Heart left ventricle (tissue), 16 donors: ENCODE results near the gene B3GNT2. TPM values are rescaled to one million over a fixed set of nuclear protein-coding genes. Genes with fewer than 3 reads are reported as not detected.
"Not testable (repeated sequence)": the region's sequence is repeated elsewhere in the genome, so short reads cannot be mapped to it uniquely, and the experiment has no call there.

Source experiments
- ATAC-seq, 4 donors: fragments of 200-7000 bp; cut with Tn5 transposase; one replicate each; pipeline ENCODE4 v1.9.1; 2020 to 2022; ENCODE audit warnings: moderate library complexity in 4 of 4, mild to moderate bottlenecking in 3 of 4, moderate number of reproducible peaks in 1 of 4
- DNase-seq, 5 donors: peaks; one replicate each; pipeline ENCODE4 v3.0.0-alpha.2; 2020
- H3K27ac ChIP-seq, 12 donors: fragments of 200-600 bp; sonication (generic) in 4 of 12; one replicate each; pipeline versions ENCODE4 v1.5.0 to v1.8.0; 2016 to 2022; ENCODE audit warnings: mild to moderate bottlenecking in 2 of 12
- H3K27me3 ChIP-seq, 9 donors: fragments of 200-600 bp; sonication (generic) in 2 of 9; one replicate each; pipeline versions ENCODE4 v1.5.1 to v1.8.0; 2016 to 2022; ENCODE audit warnings: mild to moderate bottlenecking in 3 of 9
- H3K36me3 ChIP-seq, 9 donors: fragments of 200-600 bp; sonication (generic) in 2 of 9; one replicate each; pipeline versions ENCODE4 v1.5.0 to v1.8.0; 2018 to 2022; ENCODE audit warnings: mild to moderate bottlenecking in 2 of 9
- H3K4me1 ChIP-seq, 12 donors: fragments of 200-600 bp; sonication (generic) in 4 of 12; one replicate each; pipeline versions ENCODE4 v1.5.0 to v1.8.0; 2016 to 2022; ENCODE audit warnings: mild to moderate bottlenecking in 3 of 12
- H3K4me3 ChIP-seq, 12 donors: fragments of 200-600 bp; sonication (generic) in 4 of 12; one replicate each; pipeline versions ENCODE4 v1.5.0 to v1.8.0; 2017 to 2022; ENCODE audit warnings: mild to moderate bottlenecking in 9 of 12, moderate library complexity in 4 of 12
- H3K9me3 ChIP-seq, 12 donors: fragments of 200-600 bp; sonication (generic) in 4 of 12; one replicate each; pipeline versions ENCODE4 v1.5.0 to v1.8.0; 2016 to 2022; ENCODE audit warnings: mild to moderate bottlenecking in 1 of 12
- POLR2A ChIP-seq, 2 donors: fragments of 450-650 bp; IDR thresholded peaks; one replicate each; pipeline ENCODE4 v1.6.1; 2017; ENCODE audit warnings: antibody characterized with exemption in 2 of 2, mild to moderate bottlenecking in 2 of 2, moderate library complexity in 2 of 2
- WGBS, 4 donors: extraction: QIAGEN DNeasy Blood & Tissue Kit in 2 of 4; methylation state at CpG; one replicate each; pipeline versions ENCODE4 v1.1.5 to v1.1.7; 2013 to 2018; 5-methylcytosine and 5-hydroxymethylcytosine counted together
- intact Hi-C, 10 donors: fragments of 100-400 bp; cut with DNase I; formaldehyde crosslinking; loops; one replicate each; pipeline versions ENCODE4 v1.11.1 to v1.14.2; 2022
- polyA plus RNA-seq, 2 donors: library from polyadenylated mRNA; stranded (reverse); fragments of 200-250 nt; gene quantifications; one replicate each; pipeline ENCODE4 v1.2.3, GENCODE V29; 2013
- total RNA-seq, 9 donors: library from RNA; depleted of rRNA in 2 of 9; stranded (reverse); fragments of >200 nt in 2 of 9; fragmentation: NEBNext Ultra II Directional in 3 of 9; extraction: Animal tissue kit (Norgen Biotek cat#: 25700) in 3 of 9; gene quantifications; one replicate each; pipeline versions ENCODE4 v1.1.0 to v1.2.4, GENCODE V29; 2016 to 2023
- TF ChIP-seq, protein P1 (sequence below), 12 donors: fragments of 200-600 bp; sonication (generic) in 4 of 12; IDR thresholded peaks; one replicate each; pipeline versions ENCODE4 v1.5.0 to v1.8.0; 2018 to 2022; ENCODE audit warnings: antibody characterized with exemption in 12 of 12, mild to moderate bottlenecking in 5 of 12
- donor health status: ischemic (EF 13 %, LVEDD 7.1; RV severe dilation, severe dysfunction).
- donor health status: healthy with polysubstance abuse.
- donor health status: DM: no; HTN: yes; CAD: no.
- donor health status: DM: no; HTN: no; CAD: no.
- donor health status: ischemic (EF 25% LVEDD 6.9; RV normal size, moderate dysfunction).
- donor health status: ischemic (EF 25% LVEDD 5.7; RV mildly dilated, moderate dysfunction).
- donor health status: healthy.
- donor health status: DM: yes; HTN: yes; CAD: no.
- donor health status: ischemic (EF 35%, LVEDD 5.7; RV mildly dilated, moderate dysfunction).
- donor health status: nonischemic (EF 11% LVEDD 7.7; RV severe dilation, severe dysfunction).
- donor health status: DM: yes; HTN: yes; CAD: no.
- donor health status: PGD.
- donor health status: ischemic (EF 29% LVEDD 5.4; RV normal size, mild dysfunction).
- donor health status: nonischemic (EF 23%, LVEDD 6.1; RV moderate dilation, normal function).

B3GNT2 gene
- total and polyA plus RNA-seq, 11 donors = 8.6 to 26.5 (median 18.4) TPM

DNA sequence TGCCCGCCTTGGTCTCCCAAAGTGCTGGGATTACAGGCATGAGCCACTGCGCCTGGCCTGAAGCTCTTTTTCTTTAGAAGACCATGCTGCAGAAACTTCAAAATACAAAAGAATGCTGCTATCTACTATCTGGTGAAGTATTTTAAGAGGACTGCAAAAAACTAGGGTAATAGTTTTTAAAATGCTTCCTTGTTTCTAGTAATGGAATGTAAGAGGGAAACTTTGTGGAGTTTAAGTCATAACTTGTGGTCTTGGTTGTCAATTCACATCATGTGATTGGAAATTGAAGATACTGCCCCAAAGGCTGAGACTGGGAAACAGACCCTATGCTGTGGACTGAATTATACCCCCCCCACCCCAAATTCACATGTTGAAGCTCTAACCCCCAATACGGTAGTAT is 68.3 kb downstream of the B3GNT2 start:
- TF ChIP-seq, protein P1, sequence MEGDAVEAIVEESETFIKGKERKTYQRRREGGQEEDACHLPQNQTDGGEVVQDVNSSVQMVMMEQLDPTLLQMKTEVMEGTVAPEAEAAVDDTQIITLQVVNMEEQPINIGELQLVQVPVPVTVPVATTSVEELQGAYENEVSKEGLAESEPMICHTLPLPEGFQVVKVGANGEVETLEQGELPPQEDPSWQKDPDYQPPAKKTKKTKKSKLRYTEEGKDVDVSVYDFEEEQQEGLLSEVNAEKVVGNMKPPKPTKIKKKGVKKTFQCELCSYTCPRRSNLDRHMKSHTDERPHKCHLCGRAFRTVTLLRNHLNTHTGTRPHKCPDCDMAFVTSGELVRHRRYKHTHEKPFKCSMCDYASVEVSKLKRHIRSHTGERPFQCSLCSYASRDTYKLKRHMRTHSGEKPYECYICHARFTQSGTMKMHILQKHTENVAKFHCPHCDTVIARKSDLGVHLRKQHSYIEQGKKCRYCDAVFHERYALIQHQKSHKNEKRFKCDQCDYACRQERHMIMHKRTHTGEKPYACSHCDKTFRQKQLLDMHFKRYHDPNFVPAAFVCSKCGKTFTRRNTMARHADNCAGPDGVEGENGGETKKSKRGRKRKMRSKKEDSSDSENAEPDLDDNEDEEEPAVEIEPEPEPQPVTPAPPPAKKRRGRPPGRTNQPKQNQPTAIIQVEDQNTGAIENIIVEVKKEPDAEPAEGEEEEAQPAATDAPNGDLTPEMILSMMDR (IDR thresholded peaks at IDR 0.05) = no peak
- no peak for TF ChIP-seq POLR2A (IDR thresholded peaks at IDR 0.05)
- Histone ChIP-seq H3K27me3 (no peaks in the 10 kb centered on the region), H3K9me3 (no peaks in the 10 kb centered on the region), H3K27ac (no peak overlapping the region), H3K36me3 (no peaks in the 10 kb centered on the region), H3K4me1 (peaks cover 0 to 17% (median 0%) of the 10 kb centered on the region in 12 donors), H3K4me3 (no peak overlapping the region)
- DNase-seq (no peak), ATAC-seq (no peak)
- 65 to 84% (median 78%) methylated on average over 3 of the region's 3 CpGs for WGBS, 4 donors
- intact Hi-C loops = no loop called here

DNA sequence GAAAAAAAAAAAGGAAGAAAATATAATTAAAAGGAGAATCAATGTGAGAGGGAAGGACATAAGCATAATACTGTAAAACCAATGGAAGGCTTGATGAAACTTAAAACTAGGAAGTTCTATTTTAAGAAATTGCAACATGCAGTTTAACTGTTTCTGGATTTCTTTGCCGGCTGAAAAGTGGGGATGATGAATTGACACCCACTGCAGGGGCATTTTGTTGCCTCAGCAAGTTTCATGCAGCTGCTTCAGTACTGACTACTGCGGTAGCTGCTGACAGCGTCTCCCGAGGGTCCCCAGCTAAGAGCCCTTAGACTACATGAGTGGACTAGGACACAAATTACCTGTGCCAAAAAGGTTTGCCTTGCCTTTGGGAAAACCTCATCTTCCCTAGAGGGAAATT is 69.2 kb downstream of the B3GNT2 start:
- ATAC-seq = no peak
- no peak for DNase-seq
- intact Hi-C loops = no loop called here
- peaks cover 0 to 17% (median 0%) of the 10 kb centered on the region in 12 donors for H3K4me1 ChIP-seq
- no peaks in the 10 kb centered on the region for H3K36me3 ChIP-seq
- H3K4me3 ChIP-seq = no peak overlapping the region
- no peaks in the 10 kb centered on the region for H3K9me3 ChIP-seq
- H3K27me3 ChIP-seq = no peaks in the 10 kb centered on the region
- WGBS, 4 donors = 79 to 85% (median 84%) methylated on average over 4 of the region's 4 CpGs
- peak overlapping the region in 1 of 12 donors; percentile 69 for H3K27ac ChIP-seq
- TF ChIP-seq, protein P1 (IDR thresholded peaks at IDR 0.05) = no peak
- no peak for TF ChIP-seq POLR2A (IDR thresholded peaks at IDR 0.05)

- DNase-seq (no peak), ATAC-seq (no peak)
- intact Hi-C loops = no loop called here
- H3K27ac ChIP-seq = no peak overlapping the region
- H3K9me3 ChIP-seq = no peaks in the 10 kb centered on the region
- H3K27me3 ChIP-seq = no peaks in the 10 kb centered on the region
- TF ChIP-seq, protein P1 (IDR thresholded peaks at IDR 0.05) = no peak
- TF ChIP-seq POLR2A (IDR thresholded peaks at IDR 0.05) = no peak
- H3K36me3 ChIP-seq = no peaks in the 10 kb centered on the region
- H3K4me3 ChIP-seq = no peak overlapping the region
- WGBS, 4 donors = 75 to 83% (median 82%) methylated on average over 6 to 7 of the region's 7 CpGs
- peaks cover 0 to 17% (median 0%) of the 10 kb centered on the region in 12 donors for H3K4me1 ChIP-seq
Measured at GRCh38 chr2:62266433-62267038, 70.6 kb downstream of the B3GNT2 start.

GRCh38 chr2:62267696-62268095 is 71.8 kb downstream of the B3GNT2 start:
- intact Hi-C loops = no loop called here
- Histone ChIP-seq H3K36me3 (no peaks in the 10 kb centered on the region), H3K4me3 (no peak overlapping the region), H3K9me3 (no peaks in the 10 kb centered on the region), H3K27ac (no peak overlapping the region), H3K27me3 (no peaks in the 10 kb centered on the region), H3K4me1 (peaks cover 0 to 17% (median 0%) of the 10 kb centered on the region in 12 donors)
- WGBS, 4 donors = 76 to 92% (median 86%) methylated on average over 2 of the region's 2 CpGs
- ATAC-seq = no peak
- TF ChIP-seq, protein P1 (IDR thresholded peaks at IDR 0.05) = no peak
- no peak for TF ChIP-seq POLR2A (IDR thresholded peaks at IDR 0.05)
- no peak for DNase-seq

- DNase-seq, ATAC-seq, H3K27ac ChIP-seq, intact Hi-C loops, H3K36me3 ChIP-seq, H3K27me3 ChIP-seq, H3K9me3 ChIP-seq, H3K4me3 ChIP-seq: not testable (repeated sequence)
- peaks cover 0 to 17% (median 0%) of the 10 kb centered on the region in 12 donors for H3K4me1 ChIP-seq
- 65 to 95% (median 89%) methylated on average over 4 of the region's 4 CpGs for WGBS, 4 donors
Measured at GRCh38 chr2:62268681-62269188, 72.8 kb downstream of the B3GNT2 start.
